CMK (cell line): ENCODE data around the gene STK38.

Source experiments
- DNase-seq: peaks from one replicate; pipeline ENCODE4 v3.0.0-alpha.2; 2010; ENCODE audit warnings: low read depth

The STK38 gene

GRCh38 chr6:36563928-36564284 is 16.6 kb upstream of the STK38 start:
- no peak for DNase-seq

- no peak for DNase-seq
Observed at GRCh38 chr6:36563237-36563927, 16.1 kb upstream of the STK38 start.

DNA sequence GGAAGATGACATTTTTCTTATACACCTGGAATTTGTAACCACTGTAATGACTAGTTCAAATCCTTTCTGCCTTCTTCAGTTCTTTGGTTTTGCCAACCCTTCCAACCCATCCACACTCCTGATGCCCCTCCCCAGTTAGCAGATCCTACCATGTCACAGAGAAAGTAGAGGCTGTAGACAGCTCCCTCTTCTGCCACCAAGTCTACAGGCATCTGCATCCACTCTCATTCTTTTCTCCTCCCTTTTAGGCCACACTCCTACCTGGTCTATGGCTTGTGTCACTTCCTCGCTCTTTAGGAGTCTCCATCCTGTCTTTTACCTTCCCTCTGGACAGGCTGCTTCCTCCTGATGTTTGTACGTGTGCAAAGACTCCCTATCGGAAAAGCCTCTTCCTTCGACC is 13.5 kb upstream of the STK38 start:
- no peak for DNase-seq

DNA sequence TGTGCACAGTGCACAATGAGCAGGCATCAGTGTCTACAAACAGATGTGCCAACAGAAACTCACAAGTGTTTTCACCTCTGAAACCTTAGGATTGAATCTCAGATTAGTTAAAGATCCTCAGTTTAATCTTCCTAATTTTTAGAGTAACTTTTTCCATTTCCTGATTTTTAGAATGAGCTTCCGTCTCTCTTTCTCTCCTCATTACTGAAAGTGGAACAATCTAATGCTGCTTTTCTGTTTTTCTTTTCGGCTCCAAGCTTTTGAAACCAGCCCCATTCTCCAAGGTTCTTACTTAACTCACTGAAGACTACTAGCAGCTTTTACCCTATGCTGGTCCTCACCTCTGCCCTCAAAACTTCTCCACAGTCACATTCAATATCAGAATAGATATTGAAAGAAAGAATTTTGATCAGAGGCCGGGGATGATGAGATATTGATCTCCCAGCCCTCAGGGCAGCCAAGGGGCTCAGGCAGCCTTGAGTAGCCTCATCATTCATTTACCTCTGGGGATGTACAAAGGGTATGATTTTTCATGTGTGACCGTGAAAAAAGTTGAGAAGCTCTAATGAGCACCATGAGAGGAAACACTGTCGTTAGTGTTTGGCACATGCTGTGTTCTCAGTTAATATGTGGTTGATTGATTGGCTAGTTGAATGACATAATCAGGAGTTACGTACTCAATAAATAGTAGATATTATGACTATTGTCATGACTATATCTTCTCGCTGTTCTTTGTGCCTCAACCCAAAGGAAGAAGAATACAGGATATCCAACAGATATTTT is 11.9 kb upstream of the STK38 start:
- no peak for DNase-seq

DNA sequence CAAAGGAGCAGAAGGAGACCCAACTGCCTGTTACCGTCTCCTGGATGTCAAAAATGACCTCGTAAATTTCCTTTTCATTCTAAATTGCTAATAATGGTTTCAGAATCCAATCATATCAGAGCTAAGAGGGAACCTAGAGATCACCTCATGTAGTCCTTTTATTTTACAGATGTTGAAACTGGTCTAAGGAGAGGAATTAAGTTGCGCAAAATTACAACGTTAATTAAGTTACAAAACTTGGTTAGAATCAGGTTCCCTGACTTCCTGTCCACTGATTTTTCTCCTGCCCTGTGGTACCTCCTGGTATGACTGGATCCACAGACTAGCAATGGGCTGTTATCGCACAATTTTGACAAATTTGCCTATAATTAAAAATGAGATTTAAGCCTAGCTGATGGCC is 9.0 kb upstream of the STK38 start:
- no peak for DNase-seq

DNA sequence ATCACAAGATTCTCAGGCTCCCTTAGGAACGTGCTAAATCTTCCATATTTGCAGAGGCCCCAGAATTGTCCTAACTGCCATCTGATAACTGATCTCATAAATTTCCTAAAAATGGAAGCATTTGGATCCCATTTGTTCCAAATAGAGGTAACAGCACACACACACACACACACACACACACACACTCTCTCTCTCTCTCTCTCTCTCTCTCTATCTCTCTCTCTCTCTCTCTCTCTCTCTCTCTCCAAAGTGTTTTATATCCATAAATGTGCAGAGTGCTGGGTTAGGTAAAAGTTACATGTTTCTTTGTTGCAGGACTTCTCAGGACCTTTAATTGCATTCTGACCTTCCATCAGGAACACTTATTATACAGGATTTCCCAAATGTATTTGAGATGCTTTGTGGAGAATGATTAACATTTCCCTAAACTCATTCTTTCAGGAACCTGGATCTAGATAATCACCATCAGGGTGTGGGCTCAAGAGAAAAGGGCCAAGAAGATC is 8.5 kb upstream of the STK38 start:
- no peak for DNase-seq

- no peak for DNase-seq
Observed at GRCh38 chr6:36550473-36551000, 3.3 kb upstream of the STK38 start.

- no peak for DNase-seq
Observed at GRCh38 chr6:36548401-36548743, 1.1 kb upstream of the STK38 start.

- no peak for DNase-seq
Observed at GRCh38 chr6:36547646-36548400, 544 bp upstream of the STK38 start.

DNA sequence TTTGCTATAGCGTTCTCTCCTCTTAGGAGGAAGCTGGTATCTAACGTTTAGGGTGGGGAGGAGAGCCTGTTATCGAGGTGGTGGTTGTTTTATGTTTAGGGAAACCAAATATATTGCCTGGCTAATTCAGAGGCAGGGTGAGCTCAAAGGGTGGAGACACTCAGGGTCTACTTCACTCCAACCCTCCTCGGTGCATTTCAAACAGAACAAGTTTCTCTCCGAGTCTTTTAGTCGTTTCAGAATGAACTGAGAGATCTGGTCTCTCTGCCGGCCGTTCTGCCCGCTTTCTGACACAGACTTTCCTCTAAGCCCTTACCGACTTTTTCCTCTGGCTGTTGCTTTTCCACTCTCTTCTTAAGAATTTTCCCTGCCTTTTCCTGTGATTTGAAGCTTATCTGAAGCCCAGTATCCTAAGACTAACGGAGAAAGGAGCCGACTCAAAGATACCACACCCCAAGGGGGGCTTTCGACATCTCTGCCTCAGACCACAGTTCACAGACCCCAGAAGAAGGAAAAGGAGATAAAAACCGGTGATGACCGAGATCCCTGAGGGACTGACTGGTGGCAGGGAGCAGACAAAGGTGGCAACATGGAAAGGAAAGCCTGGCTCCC is 865 bp downstream of the STK38 start:
- DNase-seq: no peak

- DNase-seq: no peak
Observed at GRCh38 chr6:36545767-36546307, 1.4 kb downstream of the STK38 start.

- DNase-seq: no peak
Observed at GRCh38 chr6:36544228-36544627, 3.1 kb downstream of the STK38 start.

- DNase-seq: no peak
Observed at GRCh38 chr6:36542041-36542440, 5.2 kb downstream of the STK38 start.

DNA sequence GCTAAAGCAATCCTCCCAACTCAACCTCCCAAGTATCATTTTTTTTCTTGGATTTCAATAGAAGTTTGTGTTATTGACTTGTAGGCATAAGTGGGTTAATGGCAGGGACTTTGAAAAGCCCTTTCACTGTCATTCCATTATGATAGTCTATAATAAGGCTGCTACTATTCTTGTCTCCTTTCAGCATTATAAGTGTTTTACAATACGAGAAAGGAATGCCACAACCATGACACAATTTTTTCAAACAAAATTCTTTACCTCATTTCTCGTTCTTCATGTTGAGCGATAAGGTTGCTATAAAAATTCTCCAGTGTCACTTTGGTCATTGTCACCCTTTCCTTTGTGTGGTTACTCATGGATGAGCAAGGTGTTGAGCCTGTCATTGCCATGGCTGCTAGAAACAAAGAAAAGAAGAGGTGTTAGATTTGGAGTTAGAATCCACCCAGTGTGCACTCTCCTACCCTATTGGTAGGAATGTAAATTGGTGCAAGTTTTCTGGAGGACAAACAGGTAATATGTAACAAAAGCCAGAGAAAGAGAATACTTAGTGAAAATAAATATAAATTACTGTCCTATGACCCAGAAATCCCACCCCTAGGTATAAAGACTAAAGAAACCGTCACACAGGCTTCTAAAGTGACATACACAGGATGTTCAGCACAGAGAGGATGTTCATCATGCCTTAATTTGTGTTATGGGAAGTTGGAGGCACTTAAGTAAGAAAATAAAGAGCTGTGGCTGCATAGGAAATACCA is 7.3 kb downstream of the STK38 start:
- no peak for DNase-seq

GRCh38 chr6:36536873-36537547 is 10.3 kb downstream of the STK38 start:
- no peak for DNase-seq

GRCh38 chr6:36533321-36533720 is 14.0 kb downstream of the STK38 start:
- DNase-seq: no peak

GRCh38 chr6:36526066-36526465 is 21.2 kb downstream of the STK38 start:
- DNase-seq: no peak

GRCh38 chr6:36525346-36525745 is 21.9 kb downstream of the STK38 start:
- DNase-seq: no peak

GRCh38 chr6:36524871-36525270 is 22.4 kb downstream of the STK38 start:
- DNase-seq: no peak

DNA sequence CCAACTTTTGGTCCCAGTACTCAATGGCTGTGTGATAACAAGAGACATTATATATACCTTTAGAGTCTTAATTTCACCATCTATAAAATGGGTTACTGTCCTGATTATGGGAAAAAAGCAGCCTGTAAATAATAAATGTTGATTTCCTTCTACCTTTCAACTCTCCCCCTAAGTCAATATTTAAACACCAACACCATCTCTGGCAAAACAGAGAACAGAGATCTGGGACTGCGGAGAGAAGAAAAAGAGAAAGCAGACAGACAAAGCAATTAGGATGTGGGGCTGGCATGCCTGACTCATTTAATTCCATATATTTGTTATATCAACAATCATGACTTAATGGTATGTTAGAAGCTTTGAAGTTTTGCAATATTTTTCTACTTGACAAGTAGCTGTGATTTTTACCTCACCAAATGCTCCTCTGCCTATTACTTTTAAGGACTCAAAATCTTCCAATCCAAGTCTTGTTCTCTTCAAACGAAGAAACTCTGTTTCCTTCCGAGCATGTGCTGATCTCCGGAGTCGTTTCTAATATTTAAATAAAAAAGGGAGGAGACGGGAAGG is 23.3 kb downstream of the STK38 start:
- DNase-seq: no peak
